Duodenal mucosa (tissue), 2 donors: ENCODE measurements around the gene KPNA2.
"Not testable (repeated sequence)": the region's sequence is repeated elsewhere in the genome, so short reads cannot be mapped to it uniquely, and the experiment has no call there.

Experiments used
- H3K27ac ChIP-seq: one replicate; pipeline ENCODE4 v1.7.0; 2013; ENCODE audit warnings: low read depth, low read length
- H3K27me3 ChIP-seq, 2 donors: one replicate each; pipeline ENCODE4 v1.7.0; 2013; ENCODE audit warnings: low read length in 2 of 2, control low read depth in 1 of 2; ENCODE audit not compliant: insufficient read depth in 2 of 2, control insufficient read depth in 1 of 2
- H3K36me3 ChIP-seq, 2 donors: one replicate each; pipeline ENCODE4 v1.7.0; 2013; ENCODE audit warnings: low read length in 2 of 2, control low read depth in 1 of 2; ENCODE audit not compliant: insufficient read depth in 2 of 2, control insufficient read depth in 1 of 2
- H3K4me1 ChIP-seq, 2 donors: one replicate each; pipeline ENCODE4 v1.7.0; 2013; ENCODE audit warnings: low read length in 2 of 2, control low read depth in 1 of 2; ENCODE audit not compliant: insufficient read depth in 2 of 2, control insufficient read depth in 1 of 2
- H3K4me3 ChIP-seq, 2 donors: one replicate each; pipeline ENCODE4 v1.7.0; 2013; ENCODE audit warnings: low read length in 2 of 2, low read depth in 1 of 2
- H3K9ac ChIP-seq, 2 donors: one replicate each; pipeline ENCODE4 v1.7.0; 2013; ENCODE audit warnings: low read length in 2 of 2, low read depth in 1 of 2
- H3K9me3 ChIP-seq, 2 donors: one replicate each; pipeline ENCODE4 v1.7.0; 2013; ENCODE audit warnings: low read length in 2 of 2, control low read depth in 1 of 2; ENCODE audit not compliant: control insufficient read depth in 1 of 2

The KPNA2 gene

DNA sequence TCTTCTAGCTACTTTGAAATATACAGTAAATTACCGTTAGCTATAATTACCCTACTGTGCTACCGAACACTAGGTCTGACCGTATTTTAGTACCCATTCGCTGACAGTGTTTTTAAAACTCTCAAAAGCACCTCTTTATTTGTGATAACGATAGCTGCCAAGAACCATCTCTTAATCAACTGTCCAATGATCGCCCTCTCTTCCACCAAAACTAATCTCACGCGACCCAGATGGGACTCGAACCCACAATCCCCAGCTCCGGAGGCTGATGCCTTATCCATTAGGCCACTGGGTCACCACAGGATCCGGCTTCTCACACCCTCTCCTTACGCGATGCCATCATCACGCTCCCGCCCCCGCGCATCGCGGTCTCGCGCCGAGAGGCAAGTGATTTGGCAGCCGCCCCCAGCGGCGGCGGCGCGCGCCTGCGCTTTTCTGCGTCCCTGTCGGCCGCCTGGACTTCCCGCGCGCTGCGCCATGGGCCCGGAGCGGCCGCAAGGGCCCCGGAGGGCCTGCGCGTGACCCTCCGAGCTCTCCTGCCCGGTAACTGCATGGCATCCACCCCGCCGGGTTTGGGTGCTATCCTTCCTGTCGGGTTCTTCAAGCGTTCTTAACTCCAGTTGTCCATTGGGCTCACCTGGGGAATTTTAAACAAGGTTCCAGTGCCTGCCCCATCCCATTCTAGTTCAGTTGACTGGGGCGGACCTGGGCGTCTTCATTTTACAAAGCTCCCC is 15.7 kb upstream of the KPNA2 start:
- no peaks in the 10 kb centered on the region for H3K9me3 ChIP-seq
- peak overlapping the region; percentile 84 for H3K27ac ChIP-seq
- peak overlapping the region; percentile 80 to 86 for H3K4me3 ChIP-seq

DNA sequence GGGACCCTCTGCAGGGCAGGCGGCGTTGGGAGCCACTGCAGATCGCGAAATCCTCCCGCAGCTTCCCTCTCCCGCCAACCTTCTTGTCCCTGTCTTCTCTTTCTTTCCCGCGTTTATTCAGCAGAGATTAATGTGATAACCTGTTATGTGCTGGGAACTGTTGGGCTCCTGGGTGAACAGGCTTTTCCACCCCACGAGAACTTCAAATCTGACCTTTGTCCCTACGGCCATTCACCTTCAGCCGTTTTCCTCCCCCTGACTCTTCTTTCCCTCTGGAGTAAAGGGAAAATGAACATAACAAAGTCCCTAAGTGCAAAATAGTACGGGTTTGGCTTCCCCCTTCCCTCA is 15.2 kb upstream of the KPNA2 start:
- H3K4me1 ChIP-seq: peaks cover 0 to 3% of the 10 kb centered on the region in 2 donors
- peak overlapping the region; percentile 80 to 86 for H3K4me3 ChIP-seq
- no peaks in the 10 kb centered on the region for H3K27me3 ChIP-seq
- H3K27ac ChIP-seq: no peak overlapping the region
- H3K9me3 ChIP-seq: no peaks in the 10 kb centered on the region
- no peaks in the 10 kb centered on the region for H3K36me3 ChIP-seq
- H3K9ac ChIP-seq: peak overlapping the region; percentile 71 to 83

More for the DNA sequence above, 15.7 kb upstream of the KPNA2 start:
- H3K9ac ChIP-seq: peak overlapping the region; percentile 71 to 83
- peaks cover 0 to 3% of the 10 kb centered on the region in 2 donors for H3K4me1 ChIP-seq
- H3K36me3 ChIP-seq: no peaks in the 10 kb centered on the region
- H3K27me3 ChIP-seq: no peaks in the 10 kb centered on the region

DNA sequence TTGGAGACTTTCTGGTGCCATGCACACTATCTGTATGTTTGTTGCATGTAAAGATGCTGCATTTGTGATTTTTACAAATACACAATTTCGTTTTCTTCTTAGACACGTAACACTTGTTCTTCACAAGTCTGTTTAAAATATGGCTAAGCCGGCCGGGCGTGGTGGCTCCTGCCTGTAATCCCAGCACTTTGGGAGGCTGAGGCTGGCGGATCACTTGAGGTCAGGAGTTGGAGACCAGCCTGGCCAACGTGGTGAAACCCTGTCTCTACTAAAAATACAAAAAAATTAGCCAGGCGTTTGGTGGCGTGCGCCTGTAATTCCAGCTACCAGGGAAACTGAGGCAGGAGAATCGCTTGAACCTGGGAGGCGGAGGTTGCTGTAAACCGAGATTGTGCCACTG is 14.7 kb upstream of the KPNA2 start:
- not testable (repeated sequence) for H3K36me3 ChIP-seq, H3K27ac ChIP-seq, H3K9me3 ChIP-seq, H3K27me3 ChIP-seq, H3K4me1 ChIP-seq
- Histone ChIP-seq H3K4me3 (peak overlapping the region; percentile 80 to 86), H3K9ac (peak overlapping the region; percentile 71 to 83)

DNA sequence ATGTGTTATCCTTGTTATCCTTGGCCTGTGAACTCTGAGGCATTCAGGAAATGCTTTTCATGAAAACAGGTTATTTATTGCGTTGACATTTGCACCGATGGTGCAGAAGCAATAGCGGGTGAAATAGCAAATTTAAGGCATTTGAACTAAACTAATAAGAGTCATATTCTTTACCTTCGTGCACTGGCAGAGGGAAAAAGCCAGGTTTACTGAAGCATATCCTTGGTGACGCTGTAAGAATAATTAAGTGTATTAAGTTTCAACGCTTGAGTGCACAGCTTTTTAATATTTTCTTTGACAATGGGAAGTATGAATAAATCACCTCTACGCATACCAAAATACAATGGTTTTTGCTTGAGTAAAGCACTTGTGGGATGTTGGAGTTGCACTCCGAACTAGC is 13.6 kb upstream of the KPNA2 start:
- Histone ChIP-seq H3K9me3 (no peaks in the 10 kb centered on the region), H3K36me3 (no peaks in the 10 kb centered on the region), H3K27me3 (no peaks in the 10 kb centered on the region), H3K27ac (no peak overlapping the region), H3K4me1 (peaks cover 0 to 3% of the 10 kb centered on the region in 2 donors), H3K4me3 (no peak overlapping the region), H3K9ac (no peak overlapping the region)

DNA sequence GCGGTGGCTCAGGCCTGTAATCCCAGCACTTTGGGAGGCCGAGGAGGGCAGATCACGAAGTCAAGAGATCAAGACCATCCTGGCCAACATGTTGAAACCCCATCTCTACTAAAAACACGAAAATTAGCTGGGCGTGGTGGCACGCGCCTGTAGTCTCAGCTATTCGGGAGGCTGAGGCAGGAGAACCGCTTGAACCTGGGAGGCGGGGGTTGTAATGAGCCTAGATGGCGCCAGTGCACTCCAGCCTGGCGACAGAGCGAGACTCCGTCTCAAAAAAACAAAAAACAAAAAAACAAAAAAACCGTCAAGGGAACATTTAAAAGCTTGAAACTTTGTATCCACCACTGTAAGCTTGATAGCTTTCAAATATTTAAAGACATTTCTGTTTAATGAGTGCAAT is 13.0 kb upstream of the KPNA2 start:
- not testable (repeated sequence) for H3K9ac ChIP-seq, H3K27me3 ChIP-seq, H3K4me3 ChIP-seq, H3K36me3 ChIP-seq, H3K4me1 ChIP-seq, H3K27ac ChIP-seq, H3K9me3 ChIP-seq

DNA sequence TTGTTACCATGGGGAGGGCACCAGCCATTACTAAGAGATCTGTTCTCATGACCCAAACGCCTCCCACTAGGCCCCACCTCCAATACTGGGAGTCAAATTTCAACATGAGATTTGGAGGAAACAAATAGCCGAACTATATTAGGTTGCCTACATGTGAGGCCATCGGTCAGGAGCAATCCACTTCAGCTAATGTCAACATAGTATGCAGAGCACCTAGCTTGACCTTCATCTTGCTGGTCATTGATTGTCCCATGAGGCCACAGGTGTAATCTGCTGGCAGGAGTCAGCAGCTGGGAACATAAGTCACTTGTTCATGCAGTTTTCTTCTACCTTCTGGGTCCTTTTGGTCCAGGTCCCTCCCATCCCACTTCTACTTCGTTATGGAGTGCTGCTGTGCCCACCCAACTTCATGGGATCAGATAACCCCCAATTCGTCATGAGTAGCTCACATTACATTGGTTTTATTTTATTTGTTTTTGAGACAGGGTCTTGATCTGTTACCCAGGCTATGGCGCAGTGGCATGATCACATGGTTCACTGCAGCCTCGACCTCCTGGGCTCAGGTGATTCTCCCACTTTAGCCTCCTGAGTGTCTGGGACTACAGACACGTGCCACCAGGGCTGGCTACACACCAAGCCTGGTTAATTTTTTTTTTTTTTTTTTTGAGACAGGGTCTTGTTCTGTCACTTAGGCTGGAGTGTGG is 5.9 kb upstream of the KPNA2 start:
- Histone ChIP-seq H3K4me3 (no peak overlapping the region), H3K9me3 (no peaks in the 10 kb centered on the region), H3K27me3 (no peaks in the 10 kb centered on the region), H3K4me1 (no peaks in the 10 kb centered on the region), H3K9ac (no peak overlapping the region), H3K27ac (no peak overlapping the region), H3K36me3 (no peaks in the 10 kb centered on the region)

DNA sequence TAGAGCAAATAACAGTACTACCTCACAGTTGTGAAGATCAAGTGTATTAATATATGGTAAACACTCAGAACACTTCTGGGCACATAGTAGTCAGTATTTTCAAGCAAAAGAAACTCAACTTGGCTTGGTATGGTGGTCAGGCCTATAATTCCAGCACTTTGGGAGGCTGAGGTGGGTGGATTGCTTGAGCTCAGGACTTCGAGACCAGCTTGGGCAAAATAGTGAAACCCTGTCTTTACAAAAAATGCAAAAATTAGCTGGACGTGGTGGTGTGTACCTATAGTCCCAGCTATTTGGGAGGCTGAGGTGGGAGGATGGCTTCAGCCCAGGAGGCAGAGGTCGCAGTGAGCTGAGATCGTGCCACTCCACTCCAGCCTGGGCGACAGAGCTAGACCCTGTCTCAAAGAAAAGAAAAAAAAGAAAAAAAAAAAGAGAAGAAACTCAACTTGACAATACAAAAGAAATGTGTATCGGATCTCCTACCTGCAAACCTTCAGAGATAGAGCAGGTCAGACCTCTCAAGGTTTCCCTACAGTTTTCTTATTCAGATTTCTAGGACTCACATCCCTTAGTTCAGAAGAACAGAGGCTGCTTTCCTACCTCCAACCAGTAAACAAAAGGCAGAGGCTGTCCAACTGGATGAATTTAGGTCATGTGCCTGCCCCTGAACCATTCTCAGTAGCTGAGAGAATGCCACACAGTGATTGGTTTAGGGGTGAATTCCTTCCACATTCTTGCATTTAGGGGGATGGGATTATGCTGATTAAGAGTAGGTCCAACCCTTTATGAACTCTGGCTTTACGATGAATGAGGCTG is 1.7 kb upstream of the KPNA2 start:
- Histone ChIP-seq H3K27me3 (no peaks in the 10 kb centered on the region), H3K9ac (no peak overlapping the region), H3K36me3 (peaks cover 0 to 10% of the 10 kb centered on the region in 2 donors), H3K27ac (no peak overlapping the region), H3K4me3 (no peak overlapping the region), H3K4me1 (peaks cover 5 to 8% of the 10 kb centered on the region in 2 donors), H3K9me3 (no peaks in the 10 kb centered on the region)

DNA sequence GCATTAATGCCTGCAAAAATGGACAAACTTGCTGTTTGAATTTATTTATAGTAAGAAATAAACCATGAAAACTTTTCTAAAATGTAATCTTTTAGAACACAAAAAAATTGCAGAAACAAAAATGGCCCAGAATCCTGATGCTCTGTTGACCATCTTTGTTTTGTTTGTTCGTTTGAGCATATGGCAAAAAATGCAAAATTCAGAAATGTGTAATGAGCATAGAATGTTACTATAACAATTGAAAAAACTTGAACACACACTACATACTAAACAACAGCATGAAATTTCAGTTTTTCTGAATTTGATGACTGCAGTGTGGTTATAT is 1.1 kb upstream of the KPNA2 start:
- Histone ChIP-seq H3K27ac (no peak overlapping the region), H3K9me3 (no peaks in the 10 kb centered on the region), H3K9ac (no peak overlapping the region), H3K36me3 (peaks cover 0 to 14% of the 10 kb centered on the region in 2 donors), H3K4me3 (no peak overlapping the region), H3K27me3 (no peaks in the 10 kb centered on the region), H3K4me1 (peaks cover 5 to 8% of the 10 kb centered on the region in 2 donors)

DNA sequence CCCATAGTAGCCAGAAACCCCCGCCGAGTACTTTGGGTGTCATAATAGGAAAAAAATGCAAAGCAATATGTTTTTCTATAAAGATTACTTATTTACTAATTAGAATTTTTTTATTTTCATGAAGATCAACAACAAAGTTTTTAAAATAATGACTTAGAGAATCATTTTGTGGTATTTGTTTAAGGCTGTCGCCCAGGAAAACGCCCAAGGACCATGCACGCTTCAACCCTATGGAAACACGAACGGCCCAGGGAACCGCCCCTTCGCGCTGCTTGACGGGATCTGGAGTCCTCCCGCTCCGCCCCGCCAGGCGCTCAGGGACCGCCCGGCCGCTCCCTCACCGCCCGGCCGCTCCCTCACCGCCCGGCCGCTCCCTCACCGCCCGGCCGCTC is 408 bp upstream of the KPNA2 start:
- no peak overlapping the region for H3K9ac ChIP-seq
- H3K4me3 ChIP-seq: peak overlapping the region; percentile 29 to 46
- H3K36me3 ChIP-seq: peaks cover 0 to 17% of the 10 kb centered on the region in 2 donors
- no peak overlapping the region for H3K27ac ChIP-seq
- H3K4me1 ChIP-seq: peaks cover 5 to 8% of the 10 kb centered on the region in 2 donors
- no peaks in the 10 kb centered on the region for H3K27me3 ChIP-seq
- no peaks in the 10 kb centered on the region for H3K9me3 ChIP-seq
